D721Med (cell line): ENCODE measurements around the gene PRKRIP1.

Source experiments
- DNase-seq: peaks from one replicate; pipeline ENCODE4 v3.0.0; 2011; ENCODE audit warnings: low spot score; ENCODE audit not compliant: insufficient read length
- FAIRE-seq: peaks from 2 replicates; lab custom pipeline; 2011; peaks lifted over from hg19 to GRCh38; lab: Jason Lieb, UNC
- TF ChIP-seq, protein P1 (sequence below): IDR thresholded peaks from 2 replicates; pipeline ENCODE4 v1.5.1; 2012; ENCODE audit warnings: mild to moderate bottlenecking, control low read depth; ENCODE audit not compliant: insufficient read depth; ENCODE audit errors: missing control alignments

The PRKRIP1 gene

DNA sequence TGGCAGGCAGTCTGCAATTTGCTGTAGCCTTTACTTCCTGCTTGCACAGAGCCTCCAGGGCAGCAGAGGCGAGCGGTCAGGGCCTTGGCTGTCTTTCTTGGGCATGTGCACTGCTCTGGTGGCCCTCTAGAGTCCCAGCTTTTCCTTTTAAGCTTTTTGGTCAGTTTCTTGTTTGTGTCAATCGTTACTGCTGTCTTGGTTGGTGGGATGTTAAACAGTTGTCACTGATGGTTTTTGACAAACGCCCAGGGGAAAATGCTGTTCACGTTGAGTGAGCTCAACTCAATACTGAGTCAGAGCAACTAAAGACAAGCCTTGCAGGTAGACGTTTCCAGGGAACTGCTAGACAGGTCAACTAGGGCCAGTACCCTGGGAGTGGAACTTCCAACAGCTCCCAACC lies 14.0 kb downstream of the PRKRIP1 start:
- FAIRE-seq: no peak

DNA sequence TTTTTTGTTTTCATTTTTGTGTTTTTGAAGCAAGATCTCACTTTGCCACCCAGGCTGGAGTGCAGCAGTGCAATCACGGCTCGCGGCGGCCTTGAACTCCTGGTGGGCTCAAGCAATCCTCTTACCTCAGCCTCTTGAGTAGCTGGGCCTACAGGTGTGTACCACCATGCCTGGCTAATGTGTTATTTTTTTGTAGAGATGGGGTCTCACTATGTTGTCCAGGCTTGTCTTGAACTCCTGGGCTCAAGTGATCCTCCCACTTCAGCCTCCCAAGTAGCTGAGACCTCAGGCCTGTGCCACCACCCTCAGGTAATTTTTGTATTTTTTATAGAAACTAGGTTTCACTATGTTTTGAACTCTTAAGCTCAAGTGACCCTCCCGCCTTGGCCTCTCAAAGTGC lies 14.8 kb downstream of the PRKRIP1 start:
- FAIRE-seq (no peak), DNase-seq (no peak)
- TF ChIP-seq, protein P1, sequence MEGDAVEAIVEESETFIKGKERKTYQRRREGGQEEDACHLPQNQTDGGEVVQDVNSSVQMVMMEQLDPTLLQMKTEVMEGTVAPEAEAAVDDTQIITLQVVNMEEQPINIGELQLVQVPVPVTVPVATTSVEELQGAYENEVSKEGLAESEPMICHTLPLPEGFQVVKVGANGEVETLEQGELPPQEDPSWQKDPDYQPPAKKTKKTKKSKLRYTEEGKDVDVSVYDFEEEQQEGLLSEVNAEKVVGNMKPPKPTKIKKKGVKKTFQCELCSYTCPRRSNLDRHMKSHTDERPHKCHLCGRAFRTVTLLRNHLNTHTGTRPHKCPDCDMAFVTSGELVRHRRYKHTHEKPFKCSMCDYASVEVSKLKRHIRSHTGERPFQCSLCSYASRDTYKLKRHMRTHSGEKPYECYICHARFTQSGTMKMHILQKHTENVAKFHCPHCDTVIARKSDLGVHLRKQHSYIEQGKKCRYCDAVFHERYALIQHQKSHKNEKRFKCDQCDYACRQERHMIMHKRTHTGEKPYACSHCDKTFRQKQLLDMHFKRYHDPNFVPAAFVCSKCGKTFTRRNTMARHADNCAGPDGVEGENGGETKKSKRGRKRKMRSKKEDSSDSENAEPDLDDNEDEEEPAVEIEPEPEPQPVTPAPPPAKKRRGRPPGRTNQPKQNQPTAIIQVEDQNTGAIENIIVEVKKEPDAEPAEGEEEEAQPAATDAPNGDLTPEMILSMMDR: no peak

More for the DNA sequence above, 14.0 kb downstream of the PRKRIP1 start:
- TF ChIP-seq, protein P1: no peak
- DNase-seq: no peak

DNA sequence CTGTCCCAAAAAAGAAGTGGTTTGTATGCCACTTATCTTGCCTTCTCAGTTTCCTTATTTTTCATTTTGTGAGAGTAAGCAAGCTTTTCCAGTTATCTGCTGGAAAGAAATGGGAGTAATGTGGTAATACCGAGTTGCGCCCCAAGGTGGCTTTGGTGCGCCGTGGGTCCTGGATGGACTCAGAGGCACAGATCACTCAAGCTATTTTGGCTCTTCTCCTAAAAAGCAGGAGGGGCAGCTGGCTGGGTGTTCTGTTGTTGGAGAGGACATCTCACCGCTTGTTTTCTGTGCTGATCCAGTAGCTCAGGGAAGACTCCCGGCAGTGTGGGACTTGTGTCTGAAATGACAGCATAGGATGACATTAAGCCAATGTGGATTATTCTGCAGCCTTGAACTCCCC lies 16.4 kb downstream of the PRKRIP1 start:
- TF ChIP-seq, protein P1: peak; percentile 32
- FAIRE-seq (no peak), DNase-seq (no peak)

DNA sequence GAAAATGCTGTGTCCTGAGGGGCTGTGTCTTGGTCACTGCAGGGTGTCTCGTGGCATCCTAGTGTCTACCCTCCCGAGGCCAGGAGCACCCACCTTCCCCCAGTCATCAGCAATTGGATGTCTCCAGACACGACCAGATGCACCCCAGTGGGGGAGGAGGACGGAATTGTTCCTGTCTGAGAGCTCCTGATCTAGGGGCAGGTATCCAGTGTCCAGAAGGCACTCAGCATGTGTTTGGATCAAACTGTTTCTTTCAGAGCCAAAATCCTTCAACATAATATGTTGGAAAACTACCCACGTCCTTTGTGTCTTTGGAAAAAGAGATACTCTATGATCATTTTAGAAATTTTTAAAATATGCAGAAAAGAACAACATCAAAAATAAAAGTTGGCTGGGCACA lies 16.9 kb downstream of the PRKRIP1 start:
- TF ChIP-seq, protein P1: no peak
- DNase-seq (no peak), FAIRE-seq (no peak)

DNA sequence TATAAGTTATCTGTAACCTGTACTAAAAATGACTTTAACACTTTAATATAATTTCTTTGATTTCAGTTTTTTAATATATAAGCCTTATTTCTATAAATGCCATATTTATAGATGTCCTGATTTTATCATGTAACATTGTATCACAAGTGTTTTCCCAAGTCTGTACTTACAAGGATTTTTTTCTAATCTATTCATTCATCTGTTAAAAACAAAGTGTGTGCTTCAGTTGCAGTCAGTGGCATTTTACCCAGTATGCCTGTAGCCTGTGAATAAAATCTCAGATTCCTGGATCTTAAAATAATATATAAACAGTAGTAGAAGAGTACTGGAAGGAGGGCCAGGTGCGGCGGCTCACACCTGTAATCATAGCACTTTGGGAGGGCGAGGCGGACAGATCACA lies 17.4 kb downstream of the PRKRIP1 start:
- TF ChIP-seq, protein P1: no peak
- FAIRE-seq (no peak), DNase-seq (no peak)

DNA sequence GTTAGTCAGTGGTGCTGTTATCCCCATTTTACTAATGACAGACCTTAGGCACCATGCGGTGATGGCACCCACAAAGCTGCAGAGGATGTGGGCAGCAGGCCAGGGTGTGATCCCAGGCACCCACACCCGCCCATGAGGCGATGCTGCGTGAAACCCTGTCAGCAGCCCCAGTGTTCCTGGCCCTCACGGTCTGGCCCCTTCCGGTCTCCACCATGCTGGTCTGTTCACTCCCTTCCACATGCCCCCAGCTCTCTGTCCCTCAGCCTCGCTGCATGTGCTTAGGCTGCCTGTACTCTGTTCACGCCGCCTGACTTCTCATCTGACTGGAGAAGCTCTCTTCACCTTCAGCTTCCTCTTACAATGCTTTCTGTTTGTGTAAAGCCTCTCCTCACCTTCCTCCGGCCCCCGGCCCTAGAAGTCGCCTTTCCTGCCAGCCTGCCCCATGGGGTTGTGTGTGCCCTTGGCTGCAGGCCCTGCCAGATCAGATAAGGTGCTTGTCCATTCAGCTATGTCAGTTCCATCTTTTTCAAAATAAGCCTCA lies 19.6 kb downstream of the PRKRIP1 start:
- DNase-seq (no peak), FAIRE-seq (no peak)
- TF ChIP-seq, protein P1: no peak

DNA sequence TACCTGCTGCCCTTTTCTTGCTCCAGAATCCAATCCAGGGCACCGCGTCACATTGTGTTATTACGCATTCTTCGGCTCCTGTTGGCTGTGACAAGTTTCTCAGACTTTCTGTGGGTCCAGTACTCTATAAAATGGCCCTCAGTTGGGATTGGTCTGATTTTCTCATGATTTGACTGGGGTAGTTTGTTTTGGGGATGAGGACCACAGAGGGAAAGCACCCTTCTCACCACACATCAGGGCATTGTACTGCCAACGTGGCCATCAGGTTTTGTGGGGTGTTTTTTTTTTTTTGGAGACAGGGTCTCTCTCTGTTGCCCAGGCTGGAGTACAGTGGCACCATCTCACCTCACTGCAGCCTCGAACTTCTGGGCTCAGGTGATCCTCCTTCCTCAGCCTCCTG lies 20.2 kb downstream of the PRKRIP1 start:
- DNase-seq: no peak
- no peak for FAIRE-seq
- TF ChIP-seq, protein P1: no peak
